Effector CD8-positive, alpha-beta T cell (primary cell): ENCODE measurements around the gene PHLDA3.
A peak's percentile ranks its signal among the peaks of the same experiment; 100 is the strongest.

Experiments used
- DNase-seq: peaks from one replicate; lab custom pipeline; 2025; lab: John Stamatoyannopoulos, UW
- total RNA-seq, 4 experiments: gene quantifications; one replicate each; lab custom pipeline; 2026; lab: John Stamatoyannopoulos, UW

PHLDA3 gene
- 0.58 to 1.8 (median 1.2) reads per million in 4 experiments for total RNA-seq

GRCh38 chr1:201468844-201469644 lies at the start of gene PHLDA3:
PHLDA3 (minus strand) TSS chr1:201469188; CDS start chr1:201468786, 402 bp downstream.
- no peak for DNase-seq

- no peak for DNase-seq
Measured at GRCh38 chr1:201518071-201518470, 49.1 kb upstream of the PHLDA3 start.

- DNase-seq: no peak
Measured at GRCh38 chr1:201517631-201518030, 48.6 kb upstream of the PHLDA3 start.

GRCh38 chr1:201516511-201517127 lies 47.6 kb upstream of the PHLDA3 start:
- DNase-seq: no peak

GRCh38 chr1:201515895-201516294 lies 46.9 kb upstream of the PHLDA3 start:
- DNase-seq: no peak

GRCh38 chr1:201515062-201515750 lies 46.2 kb upstream of the PHLDA3 start:
- DNase-seq: no peak

- no peak for DNase-seq
Measured at GRCh38 chr1:201514466-201514865, 45.5 kb upstream of the PHLDA3 start.

- DNase-seq: no peak
Measured at GRCh38 chr1:201513498-201514243, 44.7 kb upstream of the PHLDA3 start.

GRCh38 chr1:201511941-201512539 lies 43.1 kb upstream of the PHLDA3 start:
- DNase-seq: no peak

GRCh38 chr1:201511396-201511940 lies 42.5 kb upstream of the PHLDA3 start:
- no peak for DNase-seq

- no peak for DNase-seq
Measured at GRCh38 chr1:201510734-201511133, 41.7 kb upstream of the PHLDA3 start.

- no peak for DNase-seq
Measured at GRCh38 chr1:201509601-201510374, 40.8 kb upstream of the PHLDA3 start.

GRCh38 chr1:201508809-201509208 lies 39.8 kb upstream of the PHLDA3 start:
- no peak for DNase-seq

- no peak for DNase-seq
Measured at GRCh38 chr1:201507360-201507675, 38.3 kb upstream of the PHLDA3 start.

- peak; percentile 45 for DNase-seq
Measured at GRCh38 chr1:201506557-201507359, 37.8 kb upstream of the PHLDA3 start, which contains the start of gene CSRP1. CSRP1 (minus strand) TSS chr1:201507123; CDS start chr1:201496303, 10,820 bp downstream.

- no peak for DNase-seq
Measured at GRCh38 chr1:201506092-201506491, 37.1 kb upstream of the PHLDA3 start.

GRCh38 chr1:201505503-201505890 lies 36.5 kb upstream of the PHLDA3 start:
- no peak for DNase-seq

GRCh38 chr1:201504799-201505502 lies 36.0 kb upstream of the PHLDA3 start:
- no peak for DNase-seq

- no peak for DNase-seq
Measured at GRCh38 chr1:201504179-201504631, 35.2 kb upstream of the PHLDA3 start.
